GM21360 (cell line): ENCODE data around the gene INPP4B.

Experiments
- ATAC-seq: cut with Tn5 transposase; IDR thresholded peaks from one replicate; pipeline ENCODE4 v1.9.1; 2021; ENCODE audit warnings: mild to moderate bottlenecking, moderate library complexity; ENCODE audit not compliant: unreplicated experiment

Gene INPP4B

GRCh38 chr4:142497606-142498005 lies 348.5 kb downstream of the INPP4B start:
- no peak for ATAC-seq

GRCh38 chr4:142493255-142494110 lies 352.6 kb downstream of the INPP4B start:
- ATAC-seq, result no peak

GRCh38 chr4:142485452-142485851 lies 360.6 kb downstream of the INPP4B start:
- ATAC-seq, result no peak

GRCh38 chr4:142480244-142480643 lies 365.9 kb downstream of the INPP4B start:
- no peak for ATAC-seq

- ATAC-seq, result no peak
Measured at GRCh38 chr4:142475663-142476062, 370.4 kb downstream of the INPP4B start.

- ATAC-seq, result no peak
Measured at GRCh38 chr4:142474398-142475087, 371.6 kb downstream of the INPP4B start.

GRCh38 chr4:142473960-142474338 lies 372.2 kb downstream of the INPP4B start:
- ATAC-seq, result no peak

- ATAC-seq, result no peak
Measured at GRCh38 chr4:142473218-142473959, 372.7 kb downstream of the INPP4B start.

- no peak for ATAC-seq
Measured at GRCh38 chr4:142467088-142467487, 379.0 kb downstream of the INPP4B start.

GRCh38 chr4:142465526-142465925 lies 380.6 kb downstream of the INPP4B start:
- ATAC-seq, result no peak

GRCh38 chr4:142463206-142463605 lies 382.9 kb downstream of the INPP4B start:
- ATAC-seq, result no peak

- no peak for ATAC-seq
Measured at GRCh38 chr4:142452161-142452855, 393.8 kb downstream of the INPP4B start.

GRCh38 chr4:142449771-142450373 lies 396.2 kb downstream of the INPP4B start:
- no peak for ATAC-seq

- no peak for ATAC-seq
Measured at GRCh38 chr4:142447009-142447408, 399.1 kb downstream of the INPP4B start.

- no peak for ATAC-seq
Measured at GRCh38 chr4:142443469-142443868, 402.6 kb downstream of the INPP4B start.

- ATAC-seq, result no peak
Measured at GRCh38 chr4:142440093-142440492, 406.0 kb downstream of the INPP4B start.

- no peak for ATAC-seq
Measured at GRCh38 chr4:142435599-142436235, 410.4 kb downstream of the INPP4B start.

GRCh38 chr4:142434519-142435224 lies 411.4 kb downstream of the INPP4B start:
- ATAC-seq, result no peak

- ATAC-seq, result no peak
Measured at GRCh38 chr4:142428715-142429114, 417.4 kb downstream of the INPP4B start.
